HG03103 (cell line): Measurements from ENCODE around the gene DIP2A.
"Not testable (repeated sequence)": the region's sequence is repeated elsewhere in the genome, so short reads cannot be mapped to it uniquely, and the experiment has no call there.

Experiments used
- ATAC-seq: cut with Tn5 transposase; IDR thresholded peaks from one replicate; pipeline ENCODE4 v1.9.1; 2021; ENCODE audit warnings: low read depth; ENCODE audit not compliant: unreplicated experiment

The DIP2A gene

DNA sequence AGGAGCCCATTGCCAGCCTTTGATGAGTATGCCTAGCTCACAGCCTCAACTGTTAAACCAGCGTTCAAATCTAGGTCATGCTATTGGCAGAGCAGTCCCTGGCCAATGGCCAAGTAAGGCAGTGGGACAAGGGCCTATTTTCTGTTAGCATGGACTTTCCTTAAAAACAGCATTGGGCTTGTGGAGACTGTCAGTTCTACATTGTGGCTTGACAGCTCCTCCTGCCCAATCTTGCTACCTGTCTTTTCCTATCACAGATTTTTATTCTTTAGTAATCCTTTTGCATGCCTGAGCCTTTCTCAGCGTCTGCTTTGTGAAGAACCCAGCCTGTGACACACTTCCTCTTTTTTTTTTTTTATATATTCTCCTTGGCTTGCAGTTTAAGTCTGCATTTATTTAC is 56.4 kb downstream of the DIP2A start:
- no peak for ATAC-seq

DNA sequence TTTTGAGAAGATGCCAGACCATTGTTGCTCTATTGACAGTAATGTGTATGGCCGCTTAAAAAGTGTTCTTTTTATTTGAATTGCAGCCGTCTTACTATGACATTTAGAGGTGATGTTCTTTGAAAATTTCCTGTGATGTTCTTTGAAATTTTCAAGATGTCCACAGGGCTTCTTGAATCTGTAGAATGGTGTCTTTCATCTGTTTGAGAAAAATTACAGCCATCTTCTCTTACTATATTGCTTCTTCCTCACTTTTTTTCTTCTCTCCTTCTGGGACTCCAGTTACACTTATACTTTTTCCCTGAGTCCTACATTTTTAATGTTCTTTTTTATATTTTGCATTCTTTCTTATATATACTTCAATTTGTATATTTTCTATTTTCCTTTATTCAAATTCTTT is 57.4 kb downstream of the DIP2A start:
- no peak for ATAC-seq

- no peak for ATAC-seq
Measured at GRCh38 chr21:46517361-46517760, 58.7 kb downstream of the DIP2A start.

DNA sequence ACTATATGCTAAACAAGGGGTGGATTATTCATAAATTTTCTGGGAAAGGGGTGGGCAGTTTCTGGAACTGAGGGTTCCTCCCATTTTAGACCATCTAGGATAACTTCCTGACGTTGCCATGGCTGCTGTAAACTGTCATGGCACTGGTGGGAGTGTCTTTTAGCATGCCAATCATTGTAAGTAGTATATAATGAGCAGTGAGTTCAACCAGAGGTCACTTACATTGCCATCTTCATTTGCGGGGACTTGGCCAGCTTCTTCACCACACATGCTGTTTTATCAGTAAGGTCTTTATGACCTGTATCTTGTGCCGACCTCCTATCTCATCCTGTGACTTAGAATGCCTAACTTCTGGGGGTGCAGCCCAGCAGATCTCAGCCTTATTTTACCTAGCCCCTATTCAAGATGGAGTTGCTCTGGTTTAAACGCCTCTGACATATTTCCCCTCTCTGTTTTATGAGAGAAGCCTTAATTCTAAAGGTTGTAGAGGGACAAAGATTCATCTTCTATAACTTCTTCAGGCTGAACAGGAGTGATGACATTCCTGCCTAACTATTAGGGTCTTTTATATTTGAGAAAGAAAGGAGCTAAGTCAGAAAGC is 60.4 kb downstream of the DIP2A start:
- ATAC-seq, result no peak

- not testable (repeated sequence) for ATAC-seq
Measured at GRCh38 chr21:46527393-46527792, 68.7 kb downstream of the DIP2A start.

DNA sequence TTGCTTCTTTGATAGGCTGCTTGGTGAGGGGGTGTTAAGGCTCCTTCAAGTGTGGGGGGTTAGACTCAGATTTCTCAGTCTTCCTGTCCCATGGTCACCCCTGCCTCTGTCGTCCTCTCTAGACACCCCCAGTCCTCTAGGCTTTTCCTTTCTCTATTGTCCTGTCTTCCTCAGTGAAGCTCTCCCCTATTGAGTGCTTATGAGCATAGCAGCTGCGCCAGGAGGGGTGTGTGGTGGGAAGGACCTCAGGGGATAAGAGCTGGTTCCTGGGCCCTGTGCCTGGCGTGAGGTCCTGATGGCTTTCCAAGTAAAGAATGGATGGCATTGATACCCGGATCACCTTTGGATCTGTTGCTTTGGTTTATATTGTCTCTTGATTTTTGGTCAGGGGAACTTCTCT is 69.1 kb downstream of the DIP2A start:
- no peak for ATAC-seq

DNA sequence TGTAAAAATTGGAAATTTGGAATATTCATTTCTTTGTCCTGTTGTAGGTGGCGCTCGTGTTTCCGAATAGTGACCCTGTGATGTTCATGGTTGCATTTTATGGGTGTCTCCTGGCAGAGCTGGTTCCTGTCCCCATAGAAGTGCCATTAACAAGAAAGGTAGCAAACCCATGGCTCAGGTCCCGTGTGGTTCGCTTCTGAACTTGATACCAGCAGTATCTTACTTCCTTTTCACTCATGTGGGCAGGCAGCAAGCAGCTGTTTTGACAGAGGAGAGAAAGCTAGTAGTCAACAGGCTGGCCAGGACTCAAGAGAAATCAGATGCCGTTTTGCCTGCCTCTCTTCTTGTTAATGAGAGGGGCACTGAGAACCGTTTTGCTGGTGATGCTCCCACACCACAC is 73.4 kb downstream of the DIP2A start:
- no peak for ATAC-seq

DNA sequence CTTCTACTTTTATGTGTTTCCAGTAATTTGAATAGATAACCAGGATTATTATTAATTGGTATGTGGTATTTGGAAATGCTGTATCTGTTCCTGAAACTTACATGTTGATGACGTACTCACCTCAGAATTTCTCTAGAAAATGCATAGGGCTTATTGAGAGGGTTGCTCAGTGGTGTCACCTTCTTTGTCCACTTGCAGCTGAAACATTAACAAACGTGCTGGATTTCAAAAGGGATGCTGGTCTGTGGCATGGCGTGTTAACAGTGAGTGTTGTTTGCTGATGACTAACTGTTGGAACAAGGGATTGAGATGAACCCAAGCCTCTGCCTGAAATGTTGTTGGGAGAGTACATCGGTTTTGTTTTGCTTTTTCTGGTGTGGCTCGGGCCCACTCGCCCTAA is 78.3 kb downstream of the DIP2A start:
- no peak for ATAC-seq

DNA sequence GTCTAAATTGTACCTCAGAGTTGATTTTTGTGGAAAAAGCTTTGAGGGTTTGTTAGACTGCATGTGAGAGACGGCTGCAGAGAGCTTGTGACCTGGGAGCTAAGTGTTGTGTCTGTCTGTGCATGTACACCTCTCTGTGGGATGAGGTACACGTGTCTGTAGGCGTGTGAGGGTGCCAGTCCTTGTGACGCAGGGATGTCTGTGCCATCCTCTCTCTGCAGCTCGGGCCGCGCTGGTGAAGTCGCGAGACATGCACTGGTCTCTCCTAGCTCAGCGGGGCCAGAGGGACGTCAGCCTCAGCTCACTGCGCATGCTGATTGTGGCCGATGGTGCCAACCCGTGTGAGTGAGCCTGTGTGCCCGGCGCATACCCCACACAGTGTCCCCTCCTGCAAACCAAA is 79.6 kb downstream of the DIP2A start:
- ATAC-seq, result no peak

DNA sequence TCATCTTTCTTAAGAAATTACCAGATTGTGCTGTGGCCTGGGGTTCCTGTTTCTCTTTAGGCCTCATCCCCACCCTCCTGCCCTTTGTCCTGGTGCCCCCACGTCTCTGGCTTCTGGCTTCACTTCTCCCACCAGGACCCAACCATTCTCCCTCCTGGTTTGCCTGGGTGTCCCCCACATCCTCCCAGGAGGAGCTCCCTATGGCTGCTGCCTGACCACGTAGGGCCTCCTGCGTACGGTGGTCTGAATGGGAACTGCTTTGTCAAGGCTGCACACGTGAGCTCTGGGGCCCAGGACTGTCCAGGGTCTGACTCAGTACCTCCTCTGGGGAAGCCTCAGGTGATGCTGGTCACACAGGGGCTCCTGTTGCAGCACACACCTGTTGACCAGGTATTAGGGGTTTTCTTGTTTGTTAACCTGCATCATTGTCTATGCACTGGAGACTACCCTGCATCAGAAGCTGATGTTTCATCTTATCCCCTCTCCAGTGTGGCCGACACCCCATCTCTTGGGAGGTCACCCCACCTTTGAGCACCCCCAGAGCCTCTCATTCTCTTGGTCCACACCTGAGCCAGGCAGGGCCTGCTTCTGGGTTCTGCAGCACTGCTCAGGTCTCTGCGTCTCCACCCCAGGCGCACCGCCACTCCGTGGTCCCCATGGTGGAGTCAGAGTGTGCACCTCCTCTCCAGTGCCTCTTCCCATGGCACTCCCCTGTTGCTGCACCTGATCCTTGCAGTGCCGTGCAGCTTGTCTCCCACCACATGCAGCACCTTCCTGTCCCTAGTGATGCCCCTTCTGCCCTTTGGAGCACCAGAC is 80.4 kb downstream of the DIP2A start:
- ATAC-seq, result no peak

DNA sequence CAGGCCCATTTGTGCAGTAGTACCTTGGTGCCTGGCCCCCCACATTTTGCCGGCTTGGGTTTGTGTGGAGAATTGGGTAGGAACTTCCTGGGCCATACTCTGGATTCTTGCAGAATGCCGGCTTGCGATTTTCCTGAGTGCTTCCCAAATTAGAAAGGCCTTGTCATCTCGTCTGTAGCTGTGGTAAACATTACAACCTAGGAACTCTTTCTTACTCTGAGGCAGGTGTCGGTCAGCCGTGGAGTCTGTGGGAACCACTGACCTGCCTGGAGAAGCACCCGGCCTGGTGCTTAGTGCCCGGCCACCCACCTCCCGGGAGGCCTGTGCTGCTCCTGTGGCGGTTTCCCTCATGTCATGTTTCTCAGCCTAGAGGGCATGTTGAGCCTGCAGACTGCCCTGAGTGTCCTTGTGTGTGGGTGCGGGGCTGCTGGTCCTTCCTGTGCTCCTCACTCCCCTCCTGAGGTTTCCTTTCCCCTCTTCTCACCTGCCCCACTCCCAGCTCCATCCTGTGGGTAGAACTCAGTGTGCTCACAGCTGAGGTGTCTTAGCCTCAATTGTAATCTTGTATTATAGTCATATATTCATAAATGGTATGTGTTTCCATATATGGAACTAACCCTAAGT is 81.5 kb downstream of the DIP2A start:
- no peak for ATAC-seq

DNA sequence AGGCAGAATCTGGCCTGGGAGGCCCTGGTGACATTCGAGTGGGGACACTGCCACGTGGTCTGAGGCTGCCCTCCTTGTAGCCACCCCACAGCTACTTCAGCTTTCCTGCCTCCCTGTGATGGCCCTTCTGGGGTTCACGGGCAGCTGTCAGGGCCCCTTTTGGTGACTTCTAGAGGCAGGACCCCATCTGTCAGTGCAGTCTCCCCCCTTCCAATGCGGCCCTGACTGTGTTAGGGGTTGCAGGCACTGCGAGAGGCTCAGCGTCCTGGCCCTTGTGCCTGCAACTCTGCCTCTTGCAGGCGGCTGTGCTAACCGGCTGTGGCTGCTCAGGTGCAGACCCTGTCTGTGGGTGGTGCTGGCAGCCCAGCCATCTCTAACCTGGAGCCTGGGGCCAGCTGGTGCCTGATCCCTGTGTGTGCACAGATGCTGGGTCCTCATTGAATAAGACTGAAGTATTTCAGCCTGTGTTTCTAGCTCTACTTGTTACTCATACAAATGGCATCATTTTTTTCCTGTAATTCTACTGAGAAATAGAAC is 84.0 kb downstream of the DIP2A start:
- no peak for ATAC-seq

DNA sequence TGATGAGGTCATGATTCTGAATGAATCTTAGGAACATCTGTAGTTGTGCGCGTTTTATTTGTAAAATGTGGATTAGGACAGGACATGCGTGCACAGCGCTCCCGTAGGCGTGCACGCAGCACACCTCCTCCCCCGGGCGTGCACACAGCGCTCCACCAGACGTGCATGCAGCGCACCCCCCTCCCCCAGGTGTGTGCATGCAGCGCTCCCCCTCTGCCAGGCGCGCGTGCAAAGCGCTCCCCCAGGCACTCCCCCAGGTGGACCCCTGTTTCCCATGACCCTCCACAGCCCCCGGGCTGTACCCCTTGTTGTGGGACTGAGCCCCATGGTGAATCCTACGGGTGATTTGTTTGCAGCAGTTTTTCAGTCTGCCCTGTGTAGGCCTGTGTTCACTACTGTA is 84.6 kb downstream of the DIP2A start:
- ATAC-seq, result no peak

DNA sequence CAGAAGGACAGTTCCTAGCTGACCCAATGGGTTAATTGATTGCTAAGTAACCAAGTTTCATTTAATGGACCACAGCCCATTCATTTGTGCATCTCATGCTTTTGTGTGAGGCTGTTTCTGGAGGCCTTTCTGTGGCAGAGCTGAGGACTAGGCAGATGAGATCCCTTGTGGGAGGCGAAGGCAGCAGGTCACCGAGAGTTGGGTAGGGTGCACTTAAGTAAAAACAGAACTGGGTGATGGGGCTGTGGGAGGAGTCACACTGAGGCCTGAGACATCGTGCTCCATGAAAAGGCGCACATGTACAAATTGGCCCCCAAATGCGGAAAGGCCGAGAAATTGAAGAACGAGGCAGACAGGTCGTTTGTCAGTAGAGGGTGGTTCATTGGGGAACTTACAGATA is 85.3 kb downstream of the DIP2A start:
- ATAC-seq, result no peak

DNA sequence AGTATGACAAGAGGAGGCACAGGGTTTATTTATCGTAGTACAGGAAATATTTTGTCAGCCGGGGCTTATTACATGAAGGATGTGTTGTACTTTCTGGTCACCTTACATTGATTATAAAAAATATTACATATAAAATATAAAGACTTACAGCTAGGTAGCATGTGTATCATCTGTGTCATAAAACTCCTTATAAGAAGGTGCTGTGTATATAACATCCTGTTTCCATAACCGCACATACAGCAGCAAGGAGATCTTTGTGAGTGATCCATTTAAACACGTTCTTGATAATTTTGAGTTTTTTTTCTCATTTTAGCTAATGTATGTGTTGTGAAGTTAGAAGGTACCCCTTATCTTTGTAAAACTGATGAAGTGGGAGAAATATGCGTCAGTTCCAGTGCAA is 86.1 kb downstream of the DIP2A start:
- no peak for ATAC-seq

GRCh38 chr21:46545363-46545762 is 86.7 kb downstream of the DIP2A start:
- no peak for ATAC-seq

DNA sequence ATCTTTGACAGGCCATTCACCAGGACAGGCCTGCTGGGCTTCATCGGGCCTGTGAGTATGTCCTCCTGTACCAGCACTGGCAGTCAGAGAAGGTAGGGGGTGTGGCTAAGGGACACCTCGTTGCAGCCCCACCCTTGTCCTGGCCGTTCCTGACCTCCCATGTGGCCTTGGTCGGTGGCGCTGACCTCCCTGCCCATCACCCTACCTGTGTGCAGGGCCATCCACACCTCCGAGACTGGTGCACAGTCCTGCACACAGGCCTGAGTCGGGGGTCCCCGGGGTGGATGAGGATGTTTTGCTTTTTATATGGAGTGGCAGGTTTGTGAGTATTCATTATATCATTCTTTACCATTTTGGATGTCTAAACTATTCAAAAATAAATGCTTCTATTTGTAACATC is 87.2 kb downstream of the DIP2A start:
- no peak for ATAC-seq

- ATAC-seq, result no peak
Measured at GRCh38 chr21:46546799-46547198, 88.1 kb downstream of the DIP2A start.

DNA sequence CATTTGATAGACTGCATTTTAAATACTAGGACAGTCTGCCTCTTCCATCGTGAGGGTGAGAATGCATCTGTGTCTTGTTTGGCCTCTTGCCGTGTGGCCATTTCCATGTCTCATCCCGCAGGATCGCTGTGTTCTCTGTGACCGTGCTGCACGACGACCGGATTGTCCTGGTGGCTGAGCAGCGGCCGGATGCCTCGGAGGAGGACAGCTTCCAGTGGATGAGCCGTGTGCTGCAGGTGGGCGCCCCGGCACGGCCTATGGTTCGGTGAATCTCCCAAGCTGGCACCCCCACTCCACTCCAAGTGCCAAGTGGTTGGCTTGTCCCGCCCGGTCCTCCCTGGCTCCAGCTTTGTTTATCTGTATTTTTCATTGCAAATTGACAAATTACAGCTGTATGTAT is 91.0 kb downstream of the DIP2A start:
- ATAC-seq, result no peak

- ATAC-seq, result no peak
Measured at GRCh38 chr21:46550116-46550941, 91.6 kb downstream of the DIP2A start.
